NCI-H1417 (cell line): Measurements from ENCODE around the gene DPP9.

ENCODE experiments used
- DNase-seq, 3 experiments: peaks; one replicate each; lab custom pipeline; 2025; lab: John Stamatoyannopoulos, UW

The DPP9 gene

GRCh38 chr19:4709440-4710280, 14.0 kb downstream of the DPP9 start:
- DNase-seq, result no peak

- DNase-seq, result no peak
Measured at GRCh38 chr19:4707956-4708650, 15.5 kb downstream of the DPP9 start.

- no peak for DNase-seq
Measured at GRCh38 chr19:4707322-4707721, 16.3 kb downstream of the DPP9 start.

- DNase-seq, result no peak
Measured at GRCh38 chr19:4705413-4706131, 18.1 kb downstream of the DPP9 start.

- DNase-seq, result no peak
Measured at GRCh38 chr19:4704317-4704673, 19.3 kb downstream of the DPP9 start.

GRCh38 chr19:4703671-4704316, 19.8 kb downstream of the DPP9 start:
- DNase-seq, result no peak

GRCh38 chr19:4702764-4703163, 20.9 kb downstream of the DPP9 start:
- no peak for DNase-seq

- DNase-seq, result no peak
Measured at GRCh38 chr19:4701557-4701956, 22.1 kb downstream of the DPP9 start.

- no peak for DNase-seq
Measured at GRCh38 chr19:4700693-4700970, 23.0 kb downstream of the DPP9 start.

- no peak for DNase-seq
Measured at GRCh38 chr19:4699826-4700692, 23.6 kb downstream of the DPP9 start.

GRCh38 chr19:4697304-4697703, 26.3 kb downstream of the DPP9 start:
- DNase-seq, result no peak

GRCh38 chr19:4695224-4695731, 28.4 kb downstream of the DPP9 start:
- DNase-seq, result no peak

- DNase-seq, result no peak
Measured at GRCh38 chr19:4694211-4694987, 29.2 kb downstream of the DPP9 start.

GRCh38 chr19:4693471-4694121, 30.0 kb downstream of the DPP9 start:
- no peak for DNase-seq

- no peak for DNase-seq
Measured at GRCh38 chr19:4693078-4693350, 30.6 kb downstream of the DPP9 start.

- no peak for DNase-seq
Measured at GRCh38 chr19:4692251-4693077, 31.2 kb downstream of the DPP9 start.

- DNase-seq, result no peak
Measured at GRCh38 chr19:4691373-4691772, 32.3 kb downstream of the DPP9 start.

GRCh38 chr19:4690361-4690760, 33.3 kb downstream of the DPP9 start:
- DNase-seq, result no peak

GRCh38 chr19:4689403-4689802, 34.2 kb downstream of the DPP9 start:
- DNase-seq, result no peak
